GM18909 (cell line): ENCODE results near the gene CHST11.

ENCODE experiments used
- ATAC-seq: cut with Tn5 transposase; IDR thresholded peaks from one replicate; pipeline ENCODE4 v1.9.1; 2021; ENCODE audit warnings: mild to moderate bottlenecking; ENCODE audit not compliant: unreplicated experiment, poor library complexity

CHST11 gene

DNA sequence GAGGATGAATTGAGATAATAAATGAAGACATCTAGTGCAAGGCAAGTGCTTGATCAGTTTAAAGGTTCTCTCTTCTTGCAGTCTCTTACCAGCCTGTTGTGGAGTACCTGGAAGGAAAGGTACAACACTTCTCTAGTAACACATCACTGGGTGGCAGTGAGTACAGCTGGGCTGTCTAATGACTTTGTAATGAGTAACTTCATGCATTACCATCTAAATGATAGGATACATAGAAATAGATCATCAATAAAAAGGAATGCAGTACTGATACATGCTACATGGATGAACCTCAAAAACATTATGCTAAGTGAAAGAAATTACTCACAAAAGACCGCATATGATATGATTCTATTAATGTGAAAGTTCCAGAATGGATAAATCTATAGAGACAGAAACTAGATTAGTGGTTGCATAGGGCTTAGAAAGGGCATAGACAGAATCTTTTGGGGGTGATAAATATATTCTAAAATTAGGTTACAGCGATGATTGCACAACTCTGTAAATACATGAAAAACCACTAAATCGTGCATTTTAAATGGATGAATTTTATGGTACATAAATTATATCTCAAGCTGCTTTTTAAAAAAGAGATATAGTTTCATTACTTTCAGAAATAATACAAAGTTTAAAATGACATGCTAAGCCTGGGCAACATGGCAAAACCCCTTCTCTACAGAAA, 224.4 kb downstream of the CHST11 start:
- no peak for ATAC-seq

- peak; percentile 55 for ATAC-seq
Measured at GRCh38 chr12:104682790-104683279, 226.1 kb downstream of the CHST11 start.

- no peak for ATAC-seq
Measured at GRCh38 chr12:104683831-104684503, 227.2 kb downstream of the CHST11 start.

DNA sequence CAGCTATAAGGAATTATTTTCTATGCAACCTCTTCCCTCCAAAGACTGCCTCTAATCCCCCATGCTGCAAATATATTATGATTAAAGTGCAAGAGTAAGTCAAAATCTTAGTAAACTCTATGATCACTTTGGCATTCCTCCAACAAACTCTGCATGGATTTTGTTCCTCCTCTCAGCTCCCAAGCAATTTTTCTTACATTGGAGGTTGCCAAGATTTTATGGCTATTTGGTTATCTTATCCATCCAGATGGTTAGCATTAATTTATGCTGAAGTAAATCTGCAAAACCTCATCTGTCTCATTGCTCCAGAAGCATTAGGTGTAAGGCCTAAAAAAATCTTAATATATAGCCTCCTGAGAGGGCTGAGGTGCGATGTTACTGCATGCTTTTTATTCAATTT, 228.1 kb downstream of the CHST11 start:
- no peak for ATAC-seq

- ATAC-seq = no peak
Measured at GRCh38 chr12:104685366-104685765, 228.6 kb downstream of the CHST11 start.

- no peak for ATAC-seq
Measured at GRCh38 chr12:104686196-104686595, 229.4 kb downstream of the CHST11 start.

DNA sequence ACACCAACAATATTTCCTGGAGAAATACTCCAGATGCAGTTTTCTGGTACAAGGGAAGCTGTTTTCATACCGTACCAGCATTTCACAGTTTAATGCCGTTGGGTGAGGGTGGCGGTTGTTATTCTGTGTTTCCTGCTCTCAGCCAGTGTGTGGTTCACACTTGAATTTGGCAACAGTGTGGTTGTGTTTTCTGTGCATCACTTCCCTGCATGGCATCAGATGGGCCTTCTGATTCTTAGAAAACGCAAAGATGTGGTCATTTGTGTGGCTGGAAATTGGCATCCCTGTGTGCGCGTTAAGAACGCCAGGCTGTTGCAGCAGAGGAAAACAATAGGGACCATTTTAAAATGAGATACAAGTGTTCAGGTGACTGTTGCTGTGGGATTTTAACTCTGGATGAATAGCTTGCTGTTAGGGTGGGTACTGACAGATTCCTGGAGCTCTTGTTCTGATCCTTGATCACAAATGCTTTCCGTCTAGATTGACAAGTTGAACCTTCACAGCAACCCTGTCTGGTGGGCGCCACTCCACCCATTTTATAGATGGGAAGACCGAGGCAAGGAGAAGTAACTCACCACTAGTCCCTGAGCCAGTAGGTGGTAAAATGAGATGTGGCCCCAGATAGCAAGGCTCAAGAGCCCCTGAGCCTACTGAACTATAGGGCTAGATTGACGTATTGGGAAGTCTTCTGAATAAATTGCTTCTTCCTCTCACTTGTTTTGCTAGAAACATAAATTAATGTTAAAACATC, 231.2 kb downstream of the CHST11 start:
- no peak for ATAC-seq

DNA sequence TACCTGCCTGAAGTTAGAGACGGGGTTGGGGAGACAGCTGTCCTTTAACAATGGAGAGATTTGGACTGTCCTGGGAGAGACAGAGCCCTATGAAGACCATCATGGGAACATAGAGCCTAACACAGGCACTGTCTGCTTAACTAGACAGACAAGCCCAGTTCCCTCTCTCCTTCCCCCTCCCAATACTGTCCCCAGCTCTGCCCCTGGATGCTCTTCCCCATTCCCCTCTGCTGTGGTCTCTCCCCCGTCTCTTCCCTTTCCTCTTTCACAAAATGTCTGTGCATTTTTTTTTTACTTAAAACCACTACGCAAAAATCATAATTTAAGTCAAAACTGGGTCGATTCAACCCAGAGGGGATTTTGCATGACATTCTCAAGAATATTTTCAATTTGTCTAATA, 232.9 kb downstream of the CHST11 start:
- ATAC-seq = no peak

DNA sequence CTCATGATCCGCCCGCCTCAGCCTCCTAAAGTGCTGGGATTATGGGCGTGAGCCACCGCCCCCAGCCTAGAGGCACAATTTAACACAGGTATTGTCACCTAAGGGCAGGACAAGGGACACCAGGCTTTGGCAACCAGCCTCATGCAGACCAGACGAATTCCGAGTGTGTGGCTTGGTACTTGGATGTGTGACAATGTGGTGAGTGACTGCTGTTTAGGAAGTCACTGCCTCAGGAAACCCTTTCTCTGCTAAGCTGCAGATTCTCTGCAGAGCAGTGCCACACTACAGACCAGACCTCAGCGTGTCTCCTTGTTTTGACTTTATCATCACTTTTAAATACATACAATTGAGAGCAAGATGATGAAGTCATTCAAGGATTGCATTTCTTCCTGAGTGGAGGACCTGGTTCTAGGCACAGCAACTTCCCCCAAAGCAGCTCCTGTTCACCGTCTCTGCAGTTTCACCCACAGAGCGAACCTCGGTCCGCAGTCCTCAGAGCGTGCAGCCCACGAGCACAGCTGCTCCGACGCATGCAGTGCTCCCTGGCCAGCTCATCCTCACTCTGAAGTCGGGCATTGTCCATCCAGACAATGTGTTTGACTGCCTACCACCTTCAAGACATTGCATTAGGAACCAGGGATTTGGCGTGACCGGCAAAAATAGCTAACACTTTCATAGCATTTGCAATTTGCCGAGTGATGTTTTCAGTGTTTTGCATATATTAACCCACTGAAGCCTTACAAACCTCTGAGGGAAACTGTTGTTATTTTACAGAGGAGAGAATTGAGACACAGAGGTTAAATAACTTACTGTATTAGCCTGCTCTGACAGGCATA, 235.2 kb downstream of the CHST11 start:
- peak; percentile 43 for ATAC-seq

- ATAC-seq = no peak
Measured at GRCh38 chr12:104692557-104693218, 235.9 kb downstream of the CHST11 start.

GRCh38 chr12:104693493-104693892, 236.7 kb downstream of the CHST11 start:
- ATAC-seq = no peak

- ATAC-seq = no peak
Measured at GRCh38 chr12:104694161-104694560, 237.4 kb downstream of the CHST11 start.

GRCh38 chr12:104694711-104695110, 238.0 kb downstream of the CHST11 start:
- no peak for ATAC-seq

GRCh38 chr12:104695453-104696148, 238.9 kb downstream of the CHST11 start:
- ATAC-seq = peak; percentile 49

- ATAC-seq = no peak
Measured at GRCh38 chr12:104697186-104697585, 240.4 kb downstream of the CHST11 start.

DNA sequence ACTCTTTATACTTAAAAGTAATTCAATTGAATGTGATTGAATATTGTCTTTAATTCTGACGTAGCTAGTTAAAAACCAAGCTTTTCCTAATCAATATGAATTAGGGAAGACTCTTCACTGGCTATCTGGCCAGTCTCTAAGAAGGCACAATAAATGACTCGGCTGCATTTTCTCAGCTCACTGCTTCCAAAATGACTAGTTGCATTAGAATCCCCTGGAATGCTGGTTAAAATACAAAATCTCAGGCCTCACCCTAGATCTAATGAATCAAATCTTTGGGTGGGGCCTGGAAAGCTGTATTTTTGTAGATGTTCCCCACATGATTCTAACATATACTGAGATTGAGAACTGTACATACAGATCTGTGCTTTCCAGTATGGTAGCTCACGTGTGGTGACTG, 242.1 kb downstream of the CHST11 start:
- ATAC-seq = no peak

DNA sequence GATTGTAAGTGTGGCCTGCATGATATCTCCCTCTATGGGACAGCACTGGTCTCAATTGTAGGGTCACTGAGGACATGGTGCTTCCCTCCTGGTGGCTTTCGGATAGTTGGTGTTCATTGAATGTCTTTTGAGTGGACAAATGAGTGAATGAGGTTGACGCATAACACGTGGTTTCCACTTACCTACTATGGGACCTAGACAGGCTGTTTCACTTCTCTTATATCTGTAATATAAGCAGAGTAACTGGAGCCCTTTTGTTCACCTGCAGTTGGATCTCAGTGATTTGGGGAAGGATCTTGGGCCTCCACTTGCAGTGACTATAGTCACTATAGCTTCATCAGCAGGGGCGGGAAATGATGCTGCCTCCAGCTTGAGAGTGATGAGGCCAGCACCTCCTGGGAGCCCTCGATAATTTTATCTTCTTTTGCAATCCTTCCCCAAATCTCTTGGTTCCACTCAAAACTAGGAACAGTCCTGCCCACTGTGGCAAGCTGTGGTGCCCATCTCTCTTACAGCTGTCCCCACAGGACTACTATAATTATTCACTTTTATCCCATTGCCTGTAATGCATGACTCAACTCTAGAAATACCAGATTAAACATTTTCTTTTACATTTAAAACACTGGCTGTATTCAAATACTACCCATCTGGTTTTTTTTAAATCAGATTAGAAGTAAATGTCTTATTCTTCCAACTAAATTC, 242.9 kb downstream of the CHST11 start:
- ATAC-seq = peak; percentile 67

GRCh38 chr12:104700324-104700723, 243.6 kb downstream of the CHST11 start:
- no peak for ATAC-seq

DNA sequence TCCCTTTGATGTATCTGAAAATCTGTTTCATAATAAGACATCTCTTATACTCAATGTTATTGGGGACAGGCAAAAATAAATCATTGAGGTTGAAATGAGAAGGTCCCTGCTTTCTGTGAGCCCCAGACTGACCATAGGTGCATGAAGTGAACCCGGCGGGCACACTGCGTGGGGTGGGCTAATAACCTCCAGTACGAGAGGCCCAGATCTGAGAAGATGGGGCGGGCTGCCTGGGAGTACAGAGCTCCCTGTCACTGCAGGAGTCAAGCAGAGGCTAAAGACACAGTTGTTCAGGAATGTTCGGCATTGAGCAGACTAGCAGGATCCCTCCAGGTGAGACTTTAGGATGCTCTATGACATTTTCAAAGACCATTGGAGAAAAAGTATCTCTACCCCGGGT, 244.6 kb downstream of the CHST11 start:
- ATAC-seq = no peak
